Activated T-cell treated with anti-CD3 and anti-CD28 coated beads for 48 hours (primary cell): Measurements from ENCODE around the gene SNAPC2.
"Not testable (repeated sequence)": the region's sequence is repeated elsewhere in the genome, so short reads cannot be mapped to it uniquely, and the experiment has no call there.

Source experiments
- DNase-seq: peaks from one replicate; pipeline ENCODE4 v3.0.0-alpha.2; 2020; ENCODE audit warnings: low read depth

Gene SNAPC2

GRCh38 chr19:7933828-7934725 is 13.9 kb downstream of the SNAPC2 start:
- no peak for DNase-seq

DNA sequence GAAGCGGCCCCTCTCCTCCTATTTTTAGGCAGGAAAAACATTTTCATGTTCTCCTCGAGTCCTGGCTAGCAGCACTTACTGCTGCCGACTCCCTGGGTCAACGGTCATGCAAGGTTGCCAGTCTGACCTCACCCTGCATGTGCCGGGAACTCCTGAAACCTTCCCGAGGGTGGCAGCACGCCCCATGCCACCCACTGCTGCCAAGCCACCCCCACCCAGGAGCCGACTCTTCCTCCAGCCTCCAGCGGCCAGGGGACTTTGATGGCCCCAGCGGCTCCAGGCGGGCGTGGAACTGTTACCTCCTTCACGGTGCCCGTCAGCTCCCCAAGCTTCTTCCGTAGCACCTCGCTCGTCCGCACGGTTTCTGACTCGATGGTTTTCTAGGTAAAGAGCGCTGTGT is 14.6 kb downstream of the SNAPC2 start:
- DNase-seq, result no peak

DNA sequence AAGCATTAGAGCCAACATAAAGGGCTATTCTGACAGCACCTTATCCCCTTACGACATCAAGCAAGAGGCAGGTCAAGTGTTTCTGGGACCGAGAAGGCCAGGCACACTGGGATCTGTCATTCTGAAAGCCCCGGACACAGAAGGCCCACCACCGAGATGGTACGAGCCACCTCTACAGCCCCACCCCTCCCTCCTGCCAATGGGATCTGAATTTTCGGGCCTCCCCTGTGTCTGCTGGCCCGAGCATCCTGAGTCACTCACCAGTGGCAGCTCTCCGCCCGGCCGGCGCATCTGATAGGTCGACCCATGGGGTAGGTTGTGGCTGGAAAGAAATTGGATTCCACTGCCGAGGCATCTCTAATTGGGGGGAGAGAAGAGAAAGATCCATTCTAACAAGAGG is 20.7 kb downstream of the SNAPC2 start:
- no peak for DNase-seq

DNA sequence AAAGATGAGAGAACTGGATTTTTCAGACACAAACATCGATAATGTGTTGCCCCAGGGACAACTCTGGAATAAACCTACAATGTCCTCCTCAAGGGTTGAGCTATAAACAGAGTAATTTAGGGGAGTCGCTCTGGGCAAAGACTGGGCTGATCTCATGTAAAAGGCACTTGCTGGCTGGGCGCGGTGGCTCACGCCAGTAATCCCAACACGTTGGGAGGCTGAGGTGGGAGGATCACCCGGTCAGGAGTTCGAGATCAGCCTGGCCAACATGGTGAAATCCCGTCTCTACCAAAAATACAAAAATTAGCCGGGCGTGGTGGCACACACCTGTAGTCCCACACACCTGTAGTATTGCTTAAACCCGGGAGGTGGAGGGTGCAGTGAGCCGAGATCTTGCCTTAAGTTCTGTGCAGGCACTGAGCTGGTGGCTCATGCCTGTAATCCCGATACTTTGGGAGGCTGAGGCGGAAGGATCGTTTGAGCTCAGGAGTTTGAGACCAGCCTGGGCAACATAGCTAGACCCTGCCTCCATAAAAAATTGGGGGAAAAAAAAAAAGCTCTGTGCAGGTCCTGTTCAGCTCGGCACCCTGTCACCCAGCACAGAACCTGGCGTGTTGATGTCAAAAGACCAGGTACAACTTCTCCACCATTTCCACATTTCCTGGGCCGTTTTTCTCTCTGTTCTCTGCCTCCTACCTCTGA is 21.9 kb downstream of the SNAPC2 start:
- no peak for DNase-seq

DNA sequence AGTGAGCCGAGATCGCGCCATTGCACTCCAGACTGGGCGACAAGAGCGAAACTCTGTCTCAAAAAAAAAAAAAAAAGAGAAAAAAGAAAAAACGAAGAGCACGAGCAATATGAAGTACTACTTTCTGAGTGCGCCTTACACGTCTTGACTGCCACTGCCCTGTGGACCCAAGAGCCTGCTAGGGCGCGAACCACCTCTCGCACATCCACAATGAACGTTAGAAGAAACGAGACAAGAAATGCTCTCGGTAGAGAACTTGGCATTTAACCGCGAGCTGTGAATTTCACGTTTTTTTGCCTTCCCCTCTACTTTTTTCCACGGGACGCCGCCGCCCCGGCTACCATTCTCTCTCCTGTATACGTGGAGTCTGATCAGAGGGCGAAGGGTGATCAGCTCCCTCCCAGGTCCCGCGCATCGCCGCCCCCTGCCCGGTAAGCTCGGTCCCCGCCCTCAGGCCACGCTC is 22.9 kb downstream of the SNAPC2 start:
- DNase-seq, result no peak

DNA sequence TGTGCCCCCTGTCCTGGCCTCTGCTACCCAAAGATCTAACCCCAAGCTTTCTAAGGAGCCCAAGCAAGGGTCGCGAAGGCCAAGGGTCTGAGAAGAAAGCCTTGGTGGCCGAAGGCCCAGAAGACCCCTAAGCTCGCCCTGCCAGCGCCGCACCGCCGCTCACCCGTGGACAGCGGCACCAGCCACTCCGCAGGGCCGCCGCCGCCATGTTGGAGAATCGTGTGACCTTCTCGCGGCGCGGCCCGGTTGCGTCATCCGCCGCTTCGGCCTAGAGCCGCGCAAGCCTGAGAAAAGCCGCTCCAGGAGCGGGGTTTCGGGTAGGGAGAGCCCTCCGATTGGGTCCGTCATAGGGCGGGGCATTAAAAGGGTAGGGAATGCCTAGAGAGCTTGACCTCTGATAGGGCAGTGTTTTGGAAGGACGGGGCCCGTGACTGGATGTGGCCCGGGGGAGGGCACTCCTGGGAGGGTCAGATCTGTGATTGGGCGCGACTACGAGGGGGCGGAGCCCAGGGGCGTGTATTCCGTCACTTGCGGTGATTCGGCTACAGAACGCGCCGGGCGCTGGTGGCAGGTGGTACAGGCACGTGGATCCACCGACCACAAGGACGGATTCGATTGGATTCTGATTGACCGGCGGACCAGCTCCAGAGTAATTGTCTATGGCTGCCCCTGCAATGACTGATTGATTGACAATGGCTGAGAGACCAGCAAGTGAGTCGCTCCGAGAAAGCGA is 23.5 kb downstream of the SNAPC2 start, which contains the start of gene TIMM44:
TSS of gene TIMM44 (minus strand) at position 223 of the 733 bp plus-strand sequence. CDS start at position 208, 15 bp downstream.
- DNase-seq, result peak; percentile 99

DNA sequence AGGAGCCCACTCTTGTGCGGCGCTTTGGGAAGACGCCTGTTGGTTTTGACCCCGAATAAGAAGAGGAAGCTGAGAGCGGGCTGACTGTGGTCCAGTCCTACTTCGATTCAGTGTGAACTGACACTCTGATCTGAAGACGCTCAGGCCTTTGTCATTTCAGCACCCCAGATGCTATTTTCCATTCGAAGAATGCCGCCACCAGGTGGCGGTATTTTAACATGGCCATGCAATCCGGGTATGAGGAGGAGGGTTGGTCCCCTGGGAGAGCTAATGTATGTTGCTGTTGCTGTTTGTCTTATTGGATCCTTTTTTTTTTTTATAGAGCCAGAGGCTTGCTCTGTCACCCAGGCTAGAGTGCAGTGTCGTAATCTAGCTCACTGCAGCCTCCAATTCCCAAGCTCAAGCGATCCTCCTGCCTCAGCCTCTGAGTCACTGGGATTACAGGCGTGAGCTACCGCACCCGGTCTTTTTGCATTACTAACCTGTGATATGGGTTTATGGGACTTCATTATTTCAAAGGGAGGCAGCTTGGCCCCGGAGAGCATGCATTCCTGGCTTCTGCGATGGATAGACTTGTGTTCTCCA is 24.1 kb downstream of the SNAPC2 start:
- DNase-seq, result peak; percentile 81

DNA sequence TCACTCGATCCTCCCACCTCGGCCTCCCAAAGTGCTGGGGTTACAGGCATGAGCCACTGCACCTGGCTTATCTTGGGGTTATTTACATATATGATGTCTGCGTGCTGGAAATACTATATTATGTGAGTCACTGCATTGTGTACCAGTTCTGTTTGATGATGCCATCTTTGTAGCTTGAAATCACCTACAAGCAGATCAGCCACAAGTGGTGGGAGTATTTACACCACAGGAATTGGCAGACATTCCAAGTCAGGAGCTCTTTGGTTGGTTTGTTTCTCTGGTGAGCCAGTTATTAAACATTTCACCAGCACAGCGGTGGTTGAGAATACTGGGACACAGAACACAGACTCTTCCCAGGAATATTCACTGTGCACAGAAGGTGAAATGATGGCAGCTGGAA is 27.8 kb downstream of the SNAPC2 start:
- no peak for DNase-seq

DNA sequence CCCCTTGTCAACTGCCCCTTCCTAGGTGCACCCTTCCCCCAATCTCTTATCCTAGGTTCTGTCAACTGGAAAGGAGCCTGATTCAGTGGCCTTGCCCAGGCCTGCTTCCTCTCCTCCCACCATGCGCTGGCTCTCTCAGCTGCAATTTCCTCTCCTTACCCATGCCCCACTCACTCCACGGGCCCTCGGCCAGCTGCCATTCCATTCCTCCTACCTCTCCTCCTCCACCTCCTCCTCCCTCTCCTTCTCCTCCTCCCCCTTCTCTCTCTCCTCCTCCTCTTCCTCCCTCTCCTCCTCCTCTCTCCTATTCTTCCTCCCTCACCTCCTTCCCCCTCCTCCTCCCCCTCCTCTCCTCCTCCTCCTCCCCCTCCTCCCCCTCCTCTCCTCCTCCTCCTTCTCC is 32.9 kb downstream of the SNAPC2 start:
- no peak for DNase-seq

- DNase-seq, result no peak
These were observed 33.4 kb downstream of the SNAPC2 start for GRCh38 chr19:7953576-7953975.

DNA sequence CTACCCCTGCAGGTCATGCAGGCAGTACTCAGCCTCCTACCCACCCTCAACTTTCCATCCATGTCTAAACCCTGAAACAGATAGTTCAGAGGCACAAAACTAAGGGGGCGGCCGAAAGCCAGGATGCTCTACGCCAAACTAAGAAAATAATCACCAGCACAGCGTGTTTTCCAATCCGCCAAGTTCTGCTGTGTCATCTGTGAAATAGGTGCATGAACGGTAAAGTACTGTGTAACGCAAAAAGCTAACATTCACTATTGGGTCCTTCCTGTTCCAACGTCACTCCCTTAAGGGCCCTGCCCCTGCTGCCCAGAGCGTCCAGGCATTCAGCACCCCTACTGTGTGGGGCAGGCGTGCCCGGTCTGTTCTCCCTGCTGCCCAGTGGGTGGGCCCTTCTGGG is 35.6 kb downstream of the SNAPC2 start:
- DNase-seq, result no peak

DNA sequence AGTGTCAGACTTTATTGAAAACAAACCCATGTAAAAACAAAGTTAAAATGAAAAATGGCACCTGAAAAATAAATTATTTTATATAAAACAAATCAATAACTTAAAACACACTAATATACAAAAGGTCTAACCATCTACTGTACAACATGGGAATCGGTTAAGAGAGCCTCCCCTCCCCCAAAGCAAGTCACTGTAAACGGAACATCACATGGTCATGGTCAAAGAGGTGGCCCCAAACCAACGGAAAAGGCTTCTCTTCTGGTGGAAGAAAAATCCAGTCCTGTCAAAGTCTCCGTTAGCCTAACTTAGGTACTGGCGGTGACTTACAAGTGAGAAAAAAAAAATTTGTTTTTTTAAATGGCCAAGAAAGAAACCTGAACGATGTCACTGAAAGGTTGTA is 39.1 kb downstream of the SNAPC2 start:
- no peak for DNase-seq

- not testable (repeated sequence) for DNase-seq
These were observed 40.9 kb downstream of the SNAPC2 start for GRCh38 chr19:7961082-7961481.

DNA sequence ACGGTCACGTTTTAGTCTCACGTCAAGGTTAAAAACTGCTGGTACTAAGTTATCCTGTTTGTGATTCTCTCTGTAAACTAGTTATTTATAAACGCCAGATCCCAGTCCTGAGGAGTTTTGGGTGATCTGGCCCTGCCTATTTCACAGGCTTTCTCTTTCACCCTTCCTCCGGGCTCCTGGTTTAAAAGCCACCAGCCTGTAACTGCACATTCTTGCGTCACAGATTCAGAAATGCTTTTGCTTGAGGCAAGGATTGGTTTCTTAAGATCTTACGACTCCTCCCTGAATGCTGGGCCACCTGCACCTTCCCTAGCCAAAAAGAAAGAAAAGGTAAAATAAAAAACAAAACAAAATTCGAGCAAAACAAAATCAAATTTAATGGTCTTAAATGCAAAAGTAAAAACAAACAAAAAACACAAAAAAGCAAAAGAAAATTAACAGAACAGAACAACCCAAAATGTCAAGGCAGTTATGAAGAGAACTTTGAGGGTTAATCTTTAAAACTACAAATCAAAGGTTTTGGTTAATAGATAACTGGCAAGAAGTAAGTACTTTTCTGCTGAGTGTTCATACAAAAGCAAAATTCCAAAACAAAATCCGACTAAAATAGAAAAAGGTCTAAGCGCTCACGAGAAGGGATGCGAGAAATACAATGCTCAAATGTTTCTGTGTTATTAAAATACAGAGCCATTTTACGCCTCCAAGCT is 41.9 kb downstream of the SNAPC2 start:
- DNase-seq, result no peak

- DNase-seq, result no peak
These were observed 42.6 kb downstream of the SNAPC2 start for GRCh38 chr19:7962644-7963268.

DNA sequence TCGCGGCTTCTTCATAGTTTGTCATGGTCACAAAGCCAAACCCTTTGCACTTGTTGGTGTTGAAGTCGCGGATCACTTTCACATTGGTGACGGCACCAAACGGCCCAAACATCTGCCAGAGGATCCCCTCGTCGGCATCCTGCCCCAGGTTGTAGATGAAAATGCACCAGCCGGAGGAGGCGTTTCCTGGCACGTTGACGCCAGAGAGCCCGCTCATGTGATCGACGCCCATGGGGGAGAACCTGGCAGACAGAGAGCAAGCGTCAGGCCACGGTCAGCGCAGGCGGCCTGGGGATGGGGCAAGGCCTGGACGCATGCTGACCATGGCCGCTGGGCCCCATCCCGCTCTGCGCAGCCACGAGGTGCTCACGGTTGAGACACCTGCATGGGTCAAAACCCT is 43.4 kb downstream of the SNAPC2 start:
- no peak for DNase-seq

- no peak for DNase-seq
These were observed 45.2 kb downstream of the SNAPC2 start for GRCh38 chr19:7965259-7965841.

DNA sequence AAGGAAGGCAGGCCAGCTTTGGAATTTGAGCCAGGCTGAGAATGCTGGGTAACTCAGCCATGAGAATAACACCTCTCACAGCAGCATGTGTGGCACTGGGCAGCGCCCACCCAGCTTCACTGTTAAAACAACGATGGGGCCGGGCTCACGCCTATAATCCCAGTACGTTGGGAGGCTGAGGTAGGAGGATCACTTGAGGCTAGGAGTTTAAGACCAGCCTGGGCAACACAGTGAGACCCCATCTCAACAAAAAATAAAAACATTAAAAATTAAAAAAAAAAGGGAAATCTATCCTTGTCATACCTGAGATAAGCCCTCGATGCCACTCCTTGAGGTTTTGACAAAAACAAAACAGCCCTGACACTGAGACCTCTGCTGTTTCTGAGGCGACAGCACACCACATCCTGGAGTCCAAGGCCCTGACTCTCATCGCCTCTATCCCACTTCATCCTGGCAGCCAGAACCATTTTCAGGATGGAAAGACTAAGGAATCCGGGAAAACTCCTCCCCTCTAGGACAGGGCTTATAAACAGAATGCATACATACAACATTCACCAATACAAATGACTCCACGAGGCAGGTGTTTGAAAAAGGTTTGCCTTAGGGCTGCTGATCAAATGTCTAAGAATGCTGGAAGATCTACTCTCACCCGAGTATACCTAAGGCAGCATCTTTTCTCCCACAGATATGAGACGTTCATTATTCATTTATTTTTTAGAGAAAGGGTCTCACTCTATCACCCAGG is 46.0 kb downstream of the SNAPC2 start:
- DNase-seq, result no peak

- no peak for DNase-seq
These were observed 48.1 kb downstream of the SNAPC2 start for GRCh38 chr19:7968008-7968795.
